Neural cell (in vitro differentiated cells): ENCODE data around the gene SEZ6L2. TPM values are rescaled to one million over a fixed set of nuclear protein-coding genes. Genes with fewer than 3 reads are reported as not detected.

Experiments used
- H2AFZ ChIP-seq: fragments of 200-600, 300-800 bp; sonication (generic), shearing (Covaris generic); 2 replicates; pipeline ENCODE4 v1.6.0; 2014; ENCODE audit warnings: low read depth, mild to moderate bottlenecking, antibody characterized with exemption, low read length, moderate library complexity
- H3F3A ChIP-seq: fragments of 200-600 bp; shearing (Covaris generic); 2 replicates; pipeline ENCODE4 v1.6.1; 2016; ENCODE audit warnings: mild to moderate bottlenecking, moderate library complexity, mixed read lengths, antibody characterized with exemption, low read length; ENCODE audit not compliant: insufficient read depth, poor library complexity, severe bottlenecking
- H3K27ac ChIP-seq: fragments of 200-600, 300-800 bp; sonication (generic), shearing (Covaris generic); 2 replicates; pipeline ENCODE4 v1.5.1; 2014; ENCODE audit warnings: mild to moderate bottlenecking, low read length, moderate library complexity
- H3K27me3 ChIP-seq: fragments of 300-800, 200-600 bp; sonication (generic), shearing (Covaris generic); 2 replicates; pipeline ENCODE4 v1.6.0; 2014; ENCODE audit warnings: mild to moderate bottlenecking, low read depth, low read length, moderate library complexity; ENCODE audit not compliant: insufficient read depth
- H3K36me3 ChIP-seq: fragments of 300-800, 200-600 bp; sonication (generic), shearing (Covaris generic); 2 replicates; pipeline ENCODE4 v1.5.1; 2014; ENCODE audit warnings: mild to moderate bottlenecking, antibody characterized with exemption, low read length, moderate library complexity; ENCODE audit not compliant: insufficient read depth
- H3K4me2 ChIP-seq: fragments of 300-800, 200-600 bp; sonication (generic), shearing (Covaris generic); 2 replicates; pipeline ENCODE4 v1.6.0; 2014; ENCODE audit warnings: mild to moderate bottlenecking, low read length
- H3K4me3 ChIP-seq: fragments of 300-800, 200-600 bp; sonication (generic), shearing (Covaris generic); 2 replicates; pipeline ENCODE4 v1.5.1; 2014; ENCODE audit warnings: mild to moderate bottlenecking, low read length, moderate library complexity
- H3K79me2 ChIP-seq: fragments of 200-600 bp; shearing (Covaris generic); replicated peaks from 2 replicates; pipeline ENCODE4 v1.6.0; 2014; ENCODE audit warnings: mild to moderate bottlenecking, low read length, moderate library complexity; ENCODE audit not compliant: insufficient read depth
- H3K9ac ChIP-seq: fragments of 300-800, 200-600 bp; sonication (generic), shearing (Covaris generic); 2 replicates; pipeline ENCODE4 v1.6.1; 2016; ENCODE audit warnings: mild to moderate bottlenecking, low read length, mixed read lengths
- H3K9me2 ChIP-seq: fragments of 200-600 bp; shearing (Covaris generic); 2 replicates; pipeline ENCODE4 v1.6.1; 2016; ENCODE audit warnings: mild to moderate bottlenecking, low read length, mixed read lengths; ENCODE audit not compliant: insufficient read depth
- H3K9me3 ChIP-seq: fragments of 200-600, 300-800 bp; sonication (generic), shearing (Covaris generic); 2 replicates; pipeline ENCODE4 v1.6.1; 2016; ENCODE audit warnings: mild to moderate bottlenecking, mixed run types, low read length, moderate library complexity, mixed read lengths
- H4K20me1 ChIP-seq: fragments of 200-600 bp; shearing (Covaris generic); 2 replicates; pipeline ENCODE4 v1.6.1; 2016; ENCODE audit warnings: mild to moderate bottlenecking, mixed run types; ENCODE audit not compliant: insufficient read depth
- EP300 ChIP-seq: fragments of 450-650 bp; conservative IDR thresholded peaks from 2 replicates; pipeline ENCODE4 v1.6.1; 2014; ENCODE audit warnings: antibody characterized with exemption, mild to moderate bottlenecking, moderate library complexity; ENCODE audit not compliant: poor library complexity, severe bottlenecking
- EZH2 ChIP-seq: fragments of 200-600, 300-800 bp; shearing (Covaris generic), sonication (generic); IDR thresholded peaks from 2 replicates; pipeline ENCODE4 v1.6.1; 2014; ENCODE audit warnings: antibody characterized with exemption, low read length, borderline replicate concordance, mild to moderate bottlenecking; ENCODE audit not compliant: insufficient read depth, poor library complexity, severe bottlenecking
- MXI1 ChIP-seq: fragments of 450-650 bp; conservative IDR thresholded peaks from 2 replicates; pipeline ENCODE4 v1.6.1; 2014; ENCODE audit warnings: antibody characterized with exemption, mild to moderate bottlenecking; ENCODE audit not compliant: poor library complexity, severe bottlenecking
- POLR2AphosphoS5 ChIP-seq: IDR thresholded peaks from 2 replicates; pipeline ENCODE4 v1.6.1; 2012
- RAD21 ChIP-seq: fragments of 450-650 bp; conservative IDR thresholded peaks from 2 replicates; pipeline ENCODE4 v1.6.1; 2014; ENCODE audit warnings: antibody characterized with exemption, mild to moderate bottlenecking, moderate library complexity
- REST ChIP-seq: IDR thresholded peaks from 2 replicates; pipeline ENCODE4 v1.6.1; 2012; ENCODE audit warnings: borderline replicate concordance
- SMC3 ChIP-seq: fragments of 450-650 bp; conservative IDR thresholded peaks from 2 replicates; pipeline ENCODE4 v1.6.1; 2014; ENCODE audit warnings: antibody characterized with exemption, mild to moderate bottlenecking, moderate library complexity; ENCODE audit not compliant: poor library complexity
- TAF1 ChIP-seq: IDR thresholded peaks from 2 replicates; pipeline ENCODE4 v1.6.1; 2012; ENCODE audit warnings: low read depth
- polyA plus RNA-seq: library from polyadenylated mRNA; depleted of rRNA; stranded (reverse); fragments of >200 nt; gene quantifications from 2 replicates; pipeline ENCODE4 v1.2.3, GENCODE V29; 2014
- TF ChIP-seq, protein P1 (sequence below): fragments of 450-650 bp; IDR thresholded peaks from 2 replicates; pipeline ENCODE4 v1.5.1; 2014; ENCODE audit warnings: antibody characterized with exemption, mild to moderate bottlenecking, moderate library complexity; ENCODE audit not compliant: poor library complexity, severe bottlenecking

SEZ6L2 gene
- polyA plus RNA-seq, 1 donor from 2014 or later = 48.8 TPM

DNA sequence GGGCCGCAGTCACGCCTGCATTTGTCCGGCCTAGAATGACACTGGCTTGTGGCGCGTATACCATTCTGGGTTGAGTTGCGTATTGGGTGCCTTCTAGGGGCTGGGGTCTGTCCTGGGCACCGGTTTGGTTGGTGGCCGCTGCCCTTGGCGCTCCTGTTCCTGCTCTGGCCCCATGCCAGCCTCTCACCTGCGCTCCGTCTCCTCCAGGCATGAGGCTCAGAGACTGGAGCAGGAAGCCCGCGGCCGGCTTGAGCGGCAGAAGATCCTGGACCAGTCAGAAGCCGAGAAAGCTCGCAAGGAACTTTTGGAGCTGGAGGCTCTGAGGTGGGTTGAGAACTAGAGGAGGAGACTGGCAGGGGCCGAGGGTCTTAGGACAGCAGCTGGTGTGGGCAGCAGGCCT is 53.7 kb downstream of the SEZ6L2 start:
- H2AFZ ChIP-seq = no peak overlapping the region

DNA sequence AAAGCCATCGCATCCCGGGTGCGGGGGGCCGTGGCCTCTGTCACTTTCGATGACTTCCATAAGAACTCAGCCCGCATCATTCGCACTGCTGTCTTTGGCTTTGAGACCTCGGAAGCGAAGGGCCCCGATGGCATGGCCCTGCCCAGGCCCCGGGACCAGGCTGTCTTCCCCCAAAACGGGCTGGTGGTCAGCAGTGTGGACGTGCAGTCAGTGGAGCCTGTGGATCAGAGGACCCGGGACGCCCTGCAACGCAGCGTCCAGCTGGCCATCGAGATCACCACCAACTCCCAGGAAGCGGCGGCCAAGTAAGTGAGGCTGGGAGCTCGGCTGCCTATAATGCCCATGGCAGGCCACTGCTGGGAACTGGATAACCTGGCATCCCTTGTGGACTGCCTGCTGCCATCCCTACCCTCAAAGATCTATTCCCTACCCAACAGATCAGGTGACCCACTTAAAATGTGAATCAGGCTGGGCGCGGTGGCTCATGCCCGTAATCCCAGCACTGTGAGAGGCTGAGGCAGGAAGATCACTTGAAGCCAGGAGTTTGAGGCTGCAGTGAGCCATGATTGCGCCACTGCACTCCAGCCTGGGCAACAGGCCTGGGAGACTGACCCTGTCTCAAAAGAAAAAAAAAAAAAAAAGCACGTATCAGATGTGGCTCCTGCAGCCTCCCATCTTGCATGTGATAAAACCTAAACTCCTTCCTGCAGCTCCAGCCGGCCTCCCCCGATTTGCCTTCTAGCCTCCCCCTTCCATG is 54.6 kb downstream of the SEZ6L2 start:
- Histone ChIP-seq H3K9me2 (no peaks in the 10 kb centered on the region), H3K36me3 (no peaks in the 10 kb centered on the region), H4K20me1 (no peaks in the 10 kb centered on the region), H3K27me3 (no peaks in the 10 kb centered on the region), H3K79me2 (no peaks in the 10 kb centered on the region), H3K9me3 (no peaks in the 10 kb centered on the region), H3F3A (no peaks in the 10 kb centered on the region), H3K4me2 (no peak overlapping the region), H3K9ac (no peak overlapping the region), H3K27ac (no peak overlapping the region), H3K4me3 (no peak overlapping the region), H2AFZ (no peak overlapping the region)
- TF ChIP-seq EZH2 (no peak), MXI1 (no peak), EP300 (no peak), REST (no peak), POLR2AphosphoS5 (no peak), TAF1 (no peak)
- TF ChIP-seq, protein P1, sequence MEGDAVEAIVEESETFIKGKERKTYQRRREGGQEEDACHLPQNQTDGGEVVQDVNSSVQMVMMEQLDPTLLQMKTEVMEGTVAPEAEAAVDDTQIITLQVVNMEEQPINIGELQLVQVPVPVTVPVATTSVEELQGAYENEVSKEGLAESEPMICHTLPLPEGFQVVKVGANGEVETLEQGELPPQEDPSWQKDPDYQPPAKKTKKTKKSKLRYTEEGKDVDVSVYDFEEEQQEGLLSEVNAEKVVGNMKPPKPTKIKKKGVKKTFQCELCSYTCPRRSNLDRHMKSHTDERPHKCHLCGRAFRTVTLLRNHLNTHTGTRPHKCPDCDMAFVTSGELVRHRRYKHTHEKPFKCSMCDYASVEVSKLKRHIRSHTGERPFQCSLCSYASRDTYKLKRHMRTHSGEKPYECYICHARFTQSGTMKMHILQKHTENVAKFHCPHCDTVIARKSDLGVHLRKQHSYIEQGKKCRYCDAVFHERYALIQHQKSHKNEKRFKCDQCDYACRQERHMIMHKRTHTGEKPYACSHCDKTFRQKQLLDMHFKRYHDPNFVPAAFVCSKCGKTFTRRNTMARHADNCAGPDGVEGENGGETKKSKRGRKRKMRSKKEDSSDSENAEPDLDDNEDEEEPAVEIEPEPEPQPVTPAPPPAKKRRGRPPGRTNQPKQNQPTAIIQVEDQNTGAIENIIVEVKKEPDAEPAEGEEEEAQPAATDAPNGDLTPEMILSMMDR = no peak

More for the DNA sequence above, 53.7 kb downstream of the SEZ6L2 start:
- Histone ChIP-seq H3K27me3 (no peaks in the 10 kb centered on the region), H3K4me3 (no peak overlapping the region), H3K9me3 (no peaks in the 10 kb centered on the region), H3K79me2 (no peaks in the 10 kb centered on the region), H3K27ac (no peak overlapping the region), H3K9me2 (no peaks in the 10 kb centered on the region), H4K20me1 (no peaks in the 10 kb centered on the region), H3F3A (no peaks in the 10 kb centered on the region), H3K36me3 (no peaks in the 10 kb centered on the region), H3K4me2 (no peak overlapping the region), H3K9ac (no peak overlapping the region)
- TF ChIP-seq EP300 (no peak), MXI1 (no peak), TAF1 (no peak), SMC3 (no peak), RAD21 (no peak), EZH2 (no peak), REST (no peak), POLR2AphosphoS5 (no peak)
- TF ChIP-seq, protein P1 = no peak
